ENCODE results near the gene TRIM63.

The TRIM63 gene

DNA sequence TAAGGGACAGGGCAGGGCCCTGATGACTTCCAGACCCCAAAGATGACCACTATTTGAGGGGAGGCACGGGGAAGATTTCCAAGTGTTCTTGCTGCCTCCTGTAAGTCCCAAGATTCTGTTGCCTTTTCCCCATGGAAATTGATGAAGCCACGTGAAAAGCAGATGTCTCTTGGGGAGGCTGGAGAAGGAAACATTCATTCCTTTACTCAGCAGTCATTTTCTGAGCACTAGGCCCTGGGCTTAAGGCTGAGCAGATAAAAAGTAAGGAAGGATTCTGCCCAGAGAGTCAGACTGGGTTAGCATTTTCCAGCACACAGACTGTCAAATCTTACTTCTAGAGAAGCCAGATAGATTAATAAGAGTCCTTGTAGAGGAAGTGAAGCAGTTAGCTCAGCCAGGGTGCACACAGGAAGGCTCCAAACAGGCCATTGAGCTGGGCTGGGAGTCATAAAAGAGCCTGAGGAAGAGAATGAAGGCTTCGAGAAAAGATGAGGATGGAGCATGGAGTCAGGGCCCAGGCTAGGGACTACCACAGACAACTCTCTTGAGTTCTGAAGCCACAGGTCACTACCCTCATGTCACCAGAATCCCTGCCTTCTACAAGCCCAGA, 35.7 kb downstream of the TRIM63 start:
- DNase-seq: no peak

DNA sequence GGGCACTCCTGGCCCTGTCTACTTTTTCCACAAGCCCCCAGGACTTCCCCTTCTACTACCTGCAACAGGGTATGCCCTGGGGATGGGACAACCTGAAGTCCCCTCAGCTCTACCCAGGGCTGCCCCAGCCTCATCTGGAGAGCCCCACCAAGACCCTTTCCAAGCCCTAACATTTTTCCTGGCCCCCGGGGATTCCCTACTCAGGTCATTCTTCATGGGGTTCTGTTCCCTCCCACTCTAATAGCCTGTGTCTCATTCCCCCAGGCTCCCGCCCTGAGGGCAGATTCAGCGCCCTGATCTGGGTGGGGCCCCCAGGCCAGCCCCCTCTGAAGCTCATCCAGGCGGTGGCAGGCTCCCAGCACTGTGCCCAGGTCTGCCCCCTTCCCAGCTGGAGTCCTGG, 36.2 kb downstream of the TRIM63 start:
- DNase-seq: no peak

DNA sequence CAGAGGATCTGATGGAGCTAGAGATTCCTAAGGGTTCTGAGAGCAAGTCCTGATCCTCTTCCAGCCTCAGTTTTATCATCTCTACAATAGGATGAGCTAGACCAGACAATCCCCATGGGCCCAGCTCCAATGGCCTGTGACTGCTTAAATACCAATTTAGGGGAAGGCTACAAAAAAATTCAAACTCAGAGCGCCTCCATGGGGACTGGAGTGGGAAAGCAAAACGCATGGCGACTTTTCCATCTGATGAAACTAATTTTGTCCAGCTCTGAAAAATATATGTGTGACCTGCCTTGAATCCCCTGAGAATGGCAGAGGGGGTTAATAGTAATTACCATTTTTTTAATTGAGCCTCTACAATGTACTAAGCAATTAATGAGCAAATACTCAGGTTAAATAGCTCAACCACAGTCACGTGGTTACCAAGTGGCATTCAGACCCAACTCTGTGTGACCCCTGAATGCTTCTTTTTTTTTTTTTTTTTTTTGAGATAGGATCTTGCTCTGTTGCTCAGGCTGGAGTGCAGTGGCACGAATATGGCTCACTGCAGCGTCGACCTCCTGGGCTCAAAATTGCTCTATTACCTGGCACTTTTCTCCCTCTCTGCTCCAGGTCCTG, 37.5 kb downstream of the TRIM63 start:
- no peak for DNase-seq

DNA sequence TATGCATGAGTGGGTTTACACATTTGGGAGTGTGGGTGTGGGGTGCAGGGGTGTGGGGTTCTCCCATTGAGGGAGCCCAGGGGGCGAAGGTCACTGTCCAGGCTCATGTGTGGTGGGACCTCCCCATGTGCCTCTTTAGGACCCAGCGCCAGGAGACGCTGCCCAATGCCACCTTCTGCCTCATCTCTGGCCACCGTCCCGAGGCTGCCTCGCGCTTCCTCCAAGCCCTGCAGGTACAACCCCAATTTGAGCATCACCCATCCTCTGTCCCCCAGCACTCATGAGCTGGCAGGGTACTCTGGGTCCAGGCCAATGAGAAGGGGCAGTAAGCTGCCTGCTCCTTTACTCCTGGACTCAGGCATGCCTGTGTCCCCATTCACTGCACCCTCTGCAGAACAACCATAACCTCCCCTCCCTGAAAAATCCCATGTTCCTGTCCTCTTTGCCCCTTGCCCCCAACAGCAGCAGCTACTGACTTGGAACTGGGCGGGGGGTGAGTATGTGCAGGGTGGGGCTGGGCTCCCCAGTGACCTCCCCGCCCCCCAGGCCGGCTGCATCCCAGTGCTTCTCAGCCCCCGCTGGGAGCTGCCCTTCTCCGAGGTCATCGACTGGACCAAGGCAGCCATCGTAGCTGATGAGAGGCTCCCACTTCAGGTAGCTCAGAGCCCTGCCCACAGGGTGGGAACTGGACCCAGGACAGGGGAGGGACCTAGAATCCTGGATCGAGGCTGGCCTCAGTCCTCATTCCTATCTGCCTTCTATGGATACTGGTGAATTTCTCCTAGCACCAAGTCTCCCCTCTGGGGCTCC, 38.2 kb downstream of the TRIM63 start:
- no peak for DNase-seq

DNA sequence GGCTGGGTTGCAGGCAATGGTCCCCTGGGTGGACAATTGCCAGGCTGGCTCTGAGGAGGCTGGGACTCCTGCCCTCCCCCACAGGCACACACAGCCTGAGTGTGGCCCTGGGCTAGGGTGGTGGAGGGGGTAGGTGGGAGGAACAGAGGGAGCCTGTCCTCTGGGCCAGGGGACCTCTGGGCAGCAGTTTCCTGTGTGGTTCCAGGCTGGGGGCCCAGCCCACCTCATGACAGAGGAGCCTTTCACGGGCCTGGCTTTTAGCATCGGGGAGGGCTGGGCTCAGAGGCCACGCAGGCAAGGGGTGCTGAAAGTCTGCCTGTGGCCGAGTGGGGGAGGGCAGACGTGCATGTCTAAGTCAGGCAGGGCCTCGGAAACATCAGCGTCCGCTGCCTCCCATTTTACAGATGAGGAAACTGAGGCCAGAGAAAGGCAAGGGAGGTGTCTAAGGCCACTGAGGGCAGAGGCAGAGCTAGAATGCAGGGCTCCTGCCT, 38.9 kb downstream of the TRIM63 start:
- no peak for DNase-seq

DNA sequence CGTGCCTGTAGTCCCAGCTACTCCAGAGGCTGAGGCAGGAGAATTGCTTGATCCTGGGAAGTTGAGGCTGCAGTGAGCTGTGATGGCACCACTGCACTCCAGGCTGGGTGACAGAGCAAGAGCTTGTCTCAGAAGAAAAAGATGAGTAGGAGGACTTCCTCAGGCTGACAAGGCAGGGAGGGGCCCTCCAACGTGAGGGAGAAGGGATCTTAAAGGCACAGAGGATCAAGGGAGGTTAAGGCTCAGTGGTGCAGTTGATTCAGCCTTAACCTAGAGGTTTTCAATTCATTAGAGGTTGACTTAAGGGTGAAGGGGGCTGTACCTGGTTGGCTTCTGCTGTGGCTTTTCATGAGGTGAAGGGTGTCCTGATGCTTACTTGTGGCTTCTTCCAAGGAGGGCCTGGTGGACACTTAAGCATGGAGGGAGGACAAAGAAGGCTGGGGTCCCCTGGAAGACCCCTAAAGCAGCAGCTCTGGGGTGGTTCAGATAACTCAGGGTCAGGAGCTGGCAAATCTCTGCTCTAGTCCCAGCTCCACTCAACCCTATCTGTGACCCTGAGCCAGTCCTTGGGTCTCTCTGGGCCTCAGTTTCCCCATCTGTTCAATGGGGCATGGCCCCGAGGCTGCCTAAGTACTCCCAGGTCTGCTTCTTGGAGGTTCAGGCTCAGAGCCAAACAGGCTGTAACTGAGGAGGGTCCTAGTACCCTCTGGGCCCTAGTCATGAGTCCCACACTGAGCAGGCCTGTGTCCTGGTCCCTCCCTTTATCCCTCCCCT, 39.5 kb downstream of the TRIM63 start:
- no peak for DNase-seq

DNA sequence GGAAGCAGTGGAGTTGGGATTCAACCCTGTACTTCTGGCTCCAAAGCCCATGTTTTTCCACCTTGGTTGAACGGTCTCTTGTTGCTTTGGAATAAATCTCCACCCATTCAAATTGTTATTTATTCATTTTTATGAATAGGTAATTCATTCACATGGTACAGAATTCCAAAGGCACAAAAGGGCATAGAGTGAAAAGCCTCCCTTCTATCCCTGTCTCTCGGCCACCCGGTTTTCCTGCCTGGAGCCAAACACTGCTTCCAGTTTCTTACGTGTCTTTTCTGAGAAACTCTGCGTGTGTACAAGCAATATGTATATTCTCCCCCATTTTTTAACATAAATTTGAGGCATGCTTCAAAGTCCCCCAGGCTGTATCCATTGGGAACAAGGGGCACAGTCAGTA, 41.9 kb downstream of the TRIM63 start:
- DNase-seq: no peak

DNA sequence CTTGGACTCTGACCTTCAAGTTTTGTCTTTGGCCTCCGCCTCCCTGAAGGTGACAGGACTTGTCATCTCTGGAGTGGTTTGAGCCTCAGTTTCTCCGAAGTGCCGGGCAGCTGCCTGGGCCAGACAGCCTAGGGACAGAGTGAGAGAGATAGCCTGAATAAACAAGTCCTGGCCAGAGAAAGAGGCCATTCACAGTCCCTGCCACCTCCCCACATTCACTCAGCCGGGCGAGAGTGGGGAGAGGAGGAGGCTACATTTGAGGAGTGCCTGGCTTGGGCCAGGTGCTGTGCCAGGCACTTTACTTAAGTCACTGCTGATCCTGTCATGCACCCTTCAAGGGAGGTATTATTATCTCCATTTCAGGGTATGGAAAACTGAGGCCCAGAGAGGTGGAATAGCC, 42.4 kb downstream of the TRIM63 start:
- no peak for DNase-seq

DNA sequence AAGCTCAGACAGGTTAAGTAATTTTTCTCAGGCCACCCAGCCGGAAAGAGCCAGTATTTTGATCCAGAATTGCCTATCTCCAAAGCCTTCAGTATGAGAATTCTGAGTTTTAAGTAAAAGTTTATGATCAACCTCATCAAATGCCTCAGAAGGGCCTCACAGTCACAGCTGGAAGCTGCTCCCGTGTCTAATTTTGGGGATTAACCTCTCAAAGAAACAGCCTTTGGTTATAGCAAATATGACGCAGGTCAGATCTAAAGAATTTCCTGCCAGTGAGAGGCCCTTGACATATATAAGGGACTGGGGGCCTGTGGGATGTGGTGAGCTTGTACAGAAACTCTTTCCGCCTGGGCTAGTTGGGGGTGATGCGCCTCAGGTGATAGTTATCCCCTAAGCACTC, 43.6 kb downstream of the TRIM63 start:
- no peak for DNase-seq

DNA sequence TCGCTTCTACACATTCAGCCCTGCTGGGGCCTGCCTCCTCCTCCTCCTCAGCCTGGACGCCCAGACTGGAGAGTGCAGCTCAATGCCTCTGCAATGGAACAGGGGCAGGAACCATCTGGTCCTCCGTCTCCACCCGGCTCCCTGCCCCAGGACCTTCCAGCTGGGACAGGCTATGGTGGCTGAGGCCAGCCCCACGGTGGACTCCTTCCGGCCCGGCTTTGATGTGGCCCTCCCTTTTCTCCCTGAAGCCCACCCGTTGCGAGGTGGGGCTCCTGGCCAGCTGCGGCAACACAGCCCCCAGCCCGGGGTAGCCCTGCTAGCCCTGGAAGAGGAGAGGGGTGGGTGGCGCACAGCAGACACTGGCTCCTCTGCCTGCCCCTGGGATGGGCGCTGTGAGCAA, 44.4 kb downstream of the TRIM63 start:
- no peak for DNase-seq

DNA sequence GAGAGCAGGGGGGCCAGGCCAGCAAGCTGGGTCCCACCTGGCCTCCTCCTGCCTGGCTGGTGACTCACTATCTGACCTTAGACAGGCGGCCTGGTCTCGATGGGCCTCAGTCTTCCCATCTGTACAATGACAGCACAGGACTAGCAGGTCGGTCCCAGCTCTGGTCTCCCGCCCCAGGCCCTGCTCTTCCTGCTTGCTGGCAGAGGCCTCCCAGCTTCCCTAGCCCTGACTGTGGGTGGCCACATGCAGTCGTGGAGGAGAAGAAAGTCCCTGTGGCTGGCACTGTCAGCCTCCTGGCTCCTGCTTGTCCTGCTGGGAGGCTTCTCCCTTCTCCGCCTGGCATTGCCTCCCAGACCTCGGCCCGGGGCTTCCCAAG, 45.0 kb downstream of the TRIM63 start:
- no peak for DNase-seq

DNA sequence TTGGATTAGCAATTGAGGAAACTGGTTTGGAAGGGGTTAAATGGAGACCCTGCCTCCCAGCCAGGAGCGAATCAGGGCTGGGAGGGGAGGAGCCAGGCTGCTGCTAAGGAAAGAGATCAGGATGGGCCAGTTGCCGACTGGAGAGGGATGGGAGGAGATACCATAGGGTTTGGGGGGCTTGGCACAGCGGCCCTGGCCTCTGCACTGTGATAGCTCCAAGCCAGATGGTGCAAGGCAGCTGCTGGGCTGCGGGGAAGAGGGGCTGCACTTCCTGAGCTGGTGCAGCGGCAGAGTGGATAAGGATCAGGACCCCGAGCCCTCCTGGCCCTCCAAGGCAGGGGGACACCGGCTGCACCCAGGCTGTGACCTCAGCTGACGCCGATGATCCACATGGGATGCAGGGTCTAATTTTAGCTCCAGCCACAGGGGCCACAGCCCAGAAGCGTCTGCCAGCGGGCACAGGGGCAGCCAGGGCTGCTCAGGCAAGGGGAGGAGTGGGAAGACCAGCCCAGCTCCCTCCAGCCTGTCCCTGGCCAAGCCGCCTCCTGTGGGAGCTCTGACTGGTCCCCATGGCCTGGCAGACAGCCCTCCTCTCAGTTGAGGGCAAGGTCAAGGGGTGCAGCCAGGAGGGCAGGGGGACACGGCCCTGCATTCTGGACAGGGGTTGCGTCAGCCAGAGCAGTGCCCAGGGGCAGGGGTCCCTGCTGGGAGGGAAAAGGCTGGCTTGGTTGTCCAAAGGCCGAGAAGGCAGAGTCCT, 45.6 kb downstream of the TRIM63 start, which contains the start of gene EXTL1:
TSS of gene EXTL1 (plus strand) at position 129 of the 757 bp plus-strand sequence. CDS start 872 bp downstream, outside the sequence.
- DNase-seq: peak; percentile 14

DNA sequence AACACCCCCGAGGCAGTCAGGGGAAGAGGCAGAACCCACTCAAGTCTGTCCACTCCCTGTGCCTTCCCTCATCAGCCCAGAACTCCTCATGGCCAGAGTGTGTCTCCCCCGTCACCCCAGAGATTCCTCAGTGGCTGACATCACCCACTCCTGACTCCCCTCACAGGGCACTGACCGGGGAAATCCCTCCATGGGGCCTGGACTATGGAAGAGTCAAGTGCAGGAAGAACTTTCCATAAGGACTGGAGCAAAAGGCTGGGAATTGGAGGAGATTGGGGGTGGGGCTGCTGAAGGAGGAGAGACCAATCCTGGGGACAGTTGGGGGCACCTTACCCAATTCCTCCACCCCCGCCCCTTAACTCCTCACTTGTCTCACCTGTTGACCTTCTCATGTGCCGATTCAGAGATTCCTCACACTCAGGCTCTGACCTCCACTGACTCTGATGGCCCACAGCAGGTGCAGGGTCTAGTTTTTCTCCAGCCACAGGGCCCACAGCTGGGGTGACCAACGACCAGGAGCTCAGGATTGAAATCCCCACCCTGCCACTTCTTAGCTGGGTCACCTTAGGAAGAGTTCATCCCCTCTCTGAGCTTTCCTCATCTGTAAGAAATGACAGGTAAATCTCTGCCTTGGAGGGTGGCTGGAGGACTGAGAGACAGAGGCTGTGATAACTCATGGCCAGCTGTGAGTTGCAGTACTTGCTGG, 46.3 kb downstream of the TRIM63 start:
- DNase-seq: no peak

DNA sequence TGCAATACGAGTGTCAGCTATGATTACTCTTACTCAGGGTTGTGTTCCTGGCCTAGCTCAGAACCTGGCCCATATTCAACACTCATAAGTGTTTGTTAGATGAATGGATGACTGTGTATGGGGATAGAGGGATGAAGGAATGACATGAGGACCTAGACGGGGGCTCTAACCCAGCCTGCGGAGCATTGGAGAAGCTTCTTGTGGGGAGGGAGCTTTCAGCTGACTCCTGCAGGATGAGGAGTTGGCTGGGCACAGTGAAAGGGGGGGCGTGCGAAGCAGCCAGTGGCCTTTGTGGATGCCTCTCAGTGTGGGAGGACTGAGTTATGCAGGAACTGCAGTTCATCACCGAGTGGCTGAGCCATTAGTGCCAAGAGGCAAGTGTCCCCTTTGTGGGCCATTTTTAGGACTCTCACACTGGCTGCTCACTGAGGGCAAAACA, 47.1 kb downstream of the TRIM63 start:
- no peak for DNase-seq

DNA sequence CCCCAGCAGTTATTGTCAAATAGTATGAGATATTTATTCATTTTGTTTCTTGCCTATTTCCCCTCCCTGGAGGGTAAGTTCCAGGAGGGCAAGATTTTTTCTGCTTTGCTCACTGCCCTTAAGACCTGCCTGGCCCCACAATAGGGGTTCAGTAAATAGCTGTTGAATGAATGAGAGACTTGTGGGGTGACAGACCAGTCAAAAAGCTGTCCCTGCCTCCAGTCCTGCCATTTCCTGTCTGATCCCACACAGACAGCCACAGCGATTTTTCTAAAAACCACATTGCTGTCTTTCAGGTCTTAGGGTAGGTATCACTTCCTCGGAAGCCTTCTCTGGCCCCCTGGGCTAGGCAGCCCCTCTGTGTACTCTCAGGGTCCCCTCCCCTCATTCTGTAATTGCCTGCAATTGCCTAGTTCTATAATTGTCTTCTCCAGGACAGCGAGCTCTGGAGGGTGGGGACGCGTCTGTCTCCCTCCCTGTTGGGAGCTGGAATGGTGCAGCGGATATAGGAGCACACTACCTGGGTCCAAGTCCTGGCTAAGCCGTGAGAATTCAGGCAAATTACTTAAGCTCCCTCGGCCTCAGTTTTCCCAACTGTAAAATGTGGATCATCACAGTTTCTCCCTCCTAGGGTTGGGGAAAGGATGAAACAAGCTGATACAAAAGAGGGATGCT, 47.7 kb downstream of the TRIM63 start:
- DNase-seq: no peak

DNA sequence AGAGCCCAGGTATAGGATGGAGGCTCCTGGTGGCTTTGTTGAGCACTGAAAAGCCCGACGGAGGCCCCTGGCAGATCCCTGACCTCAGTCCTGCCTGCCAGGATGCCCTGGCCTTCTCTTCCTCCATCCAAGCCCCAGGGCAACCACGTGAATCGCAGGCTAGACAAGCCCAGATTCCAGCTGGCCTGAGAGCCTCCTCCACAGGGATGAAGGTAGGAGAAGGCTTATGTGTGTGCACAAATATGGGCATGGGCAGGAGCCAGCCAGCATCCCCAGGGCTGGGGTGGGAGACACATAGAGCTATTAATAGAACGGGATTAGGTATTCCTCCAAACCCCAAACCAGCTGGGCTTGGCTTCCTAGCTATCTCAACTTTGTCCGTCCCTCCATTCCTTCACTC, 49.8 kb downstream of the TRIM63 start:
- DNase-seq: no peak

DNA sequence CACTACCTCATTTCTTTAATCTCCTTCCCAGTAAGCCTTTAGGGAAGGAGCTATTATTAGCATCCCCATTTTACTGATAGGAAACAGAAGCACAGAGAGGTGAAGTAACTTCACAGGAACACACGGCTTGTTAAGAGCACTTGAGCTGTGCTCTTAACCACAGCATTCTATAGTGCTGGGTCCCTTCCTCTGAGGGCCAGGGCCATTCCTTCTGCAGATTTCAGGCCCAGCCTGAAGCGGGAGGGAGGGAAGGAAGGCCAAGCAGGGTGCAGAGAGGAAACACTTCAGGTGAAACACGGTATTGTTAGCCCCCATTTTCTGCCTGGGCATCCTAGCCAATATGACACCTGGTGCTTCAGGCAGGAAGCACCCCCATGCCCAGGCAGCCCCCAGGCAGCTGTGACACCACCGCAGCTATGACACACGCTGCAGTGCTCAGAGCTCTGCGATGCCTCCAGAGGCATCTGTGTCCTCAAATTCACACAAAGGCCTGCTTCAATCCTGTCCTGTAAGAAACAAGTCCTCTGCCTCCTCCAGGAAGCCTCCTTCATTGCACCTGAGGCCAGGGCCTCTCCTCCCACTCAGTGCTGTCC, 50.4 kb downstream of the TRIM63 start:
- DNase-seq: no peak

DNA sequence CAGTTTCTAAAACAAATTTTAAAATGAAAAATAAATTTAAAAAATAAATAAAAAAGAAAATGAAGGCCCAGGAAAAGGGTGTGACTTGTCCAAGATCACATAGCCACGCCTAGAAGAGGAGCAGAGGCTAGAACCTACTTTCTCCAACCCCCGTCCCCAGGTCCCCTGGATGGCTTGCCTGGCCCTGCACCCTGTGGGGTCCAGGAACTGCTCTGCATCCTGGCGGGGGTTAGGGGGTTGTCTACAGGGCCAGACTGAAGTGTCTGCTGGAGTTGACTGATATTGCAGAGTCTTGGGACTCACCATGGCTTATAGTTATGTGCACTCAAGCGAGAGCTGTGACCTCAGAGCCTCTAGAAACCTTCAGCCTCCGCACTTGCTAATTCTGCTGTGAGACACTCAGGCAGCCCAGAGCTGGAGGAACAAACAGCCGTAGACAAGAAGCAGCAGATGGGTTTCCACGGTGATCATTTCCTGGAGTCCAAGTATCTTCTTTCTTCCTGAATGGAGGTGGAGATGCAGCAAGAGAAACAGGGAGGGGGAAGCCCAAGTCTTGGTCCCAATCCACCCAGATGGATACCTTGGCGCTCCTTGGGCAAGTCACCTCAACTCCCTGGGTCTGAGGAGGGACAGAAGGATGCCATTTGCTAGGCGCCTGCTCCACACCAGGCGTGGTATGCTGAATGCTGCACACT, 51.0 kb downstream of the TRIM63 start:
- DNase-seq: peak; percentile 50

DNA sequence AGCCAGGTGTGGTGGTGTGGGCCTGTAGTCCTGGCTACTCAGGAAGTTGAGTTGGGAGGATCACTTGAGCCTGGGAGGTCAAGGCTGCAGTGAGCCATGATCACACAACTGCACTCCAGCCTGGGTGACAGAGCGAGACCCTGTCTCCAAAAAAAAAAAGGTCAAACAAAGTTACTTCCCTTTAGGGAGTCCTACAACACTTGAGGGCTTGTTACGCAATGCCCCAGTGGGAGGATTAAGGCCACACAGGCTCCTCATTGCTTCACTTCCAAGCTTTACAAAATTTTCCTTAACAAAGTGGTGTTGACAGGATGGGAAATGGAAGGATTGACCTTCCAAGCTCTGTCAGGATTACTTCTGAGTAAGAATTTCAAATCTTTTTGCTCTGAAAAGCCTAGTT, 52.1 kb downstream of the TRIM63 start:
- no peak for DNase-seq

DNA sequence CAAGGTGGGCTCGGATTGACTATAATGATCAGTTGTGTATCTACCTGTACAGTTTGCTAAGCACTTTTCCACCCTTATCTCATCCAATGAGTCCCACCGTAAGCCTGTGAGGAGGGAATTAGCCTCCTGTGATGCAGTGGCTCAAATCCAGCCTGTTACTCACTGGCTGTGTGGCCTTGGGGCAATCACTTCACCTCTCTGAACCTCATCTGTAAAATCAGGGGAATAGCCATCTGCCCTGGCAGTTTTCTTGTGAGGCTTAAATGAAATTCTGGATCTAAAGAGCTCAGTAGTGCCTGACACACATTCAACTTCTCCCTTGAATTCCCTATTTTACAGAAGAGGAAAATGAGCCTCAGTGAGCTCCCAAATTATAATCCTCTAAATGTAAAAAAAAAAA, 53.3 kb downstream of the TRIM63 start:
- no peak for DNase-seq
